VCaP (cell line): ENCODE results near the gene CCDC141.
A peak's percentile ranks its signal among the peaks of the same experiment; 100 is the strongest.

Source experiments
- H3K27ac ChIP-seq: fragments of 450-650 bp; 2 replicates; pipeline ENCODE4 v1.5.1; 2017
- TF ChIP-seq, protein P1 (sequence below): fragments of 450-650 bp; conservative IDR thresholded peaks from 2 replicates; pipeline ENCODE4 v1.5.1; 2017; ENCODE audit warnings: mild to moderate bottlenecking, moderate library complexity

CCDC141 gene

DNA sequence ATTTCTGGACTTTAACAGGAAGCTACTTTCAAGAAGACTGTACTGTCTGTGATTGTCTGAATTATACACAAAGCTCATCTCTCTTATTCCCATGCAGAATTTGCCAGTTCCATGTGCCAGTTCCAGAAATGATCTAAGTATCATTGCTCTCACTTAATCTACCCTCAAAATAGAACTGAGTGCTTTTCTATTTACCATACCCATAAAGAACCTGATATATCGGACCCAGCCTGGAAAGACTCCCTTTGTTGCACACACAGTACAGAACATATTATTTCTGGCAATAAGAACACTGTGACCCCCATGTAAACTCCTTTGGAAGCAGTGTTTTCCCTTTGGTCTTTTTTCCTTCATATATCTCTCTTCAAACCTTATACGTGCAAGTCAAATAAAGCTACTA lies 140.4 kb downstream of the CCDC141 start:
- H3K27ac ChIP-seq, result peak overlapping the region; percentile 79
- TF ChIP-seq, protein P1, sequence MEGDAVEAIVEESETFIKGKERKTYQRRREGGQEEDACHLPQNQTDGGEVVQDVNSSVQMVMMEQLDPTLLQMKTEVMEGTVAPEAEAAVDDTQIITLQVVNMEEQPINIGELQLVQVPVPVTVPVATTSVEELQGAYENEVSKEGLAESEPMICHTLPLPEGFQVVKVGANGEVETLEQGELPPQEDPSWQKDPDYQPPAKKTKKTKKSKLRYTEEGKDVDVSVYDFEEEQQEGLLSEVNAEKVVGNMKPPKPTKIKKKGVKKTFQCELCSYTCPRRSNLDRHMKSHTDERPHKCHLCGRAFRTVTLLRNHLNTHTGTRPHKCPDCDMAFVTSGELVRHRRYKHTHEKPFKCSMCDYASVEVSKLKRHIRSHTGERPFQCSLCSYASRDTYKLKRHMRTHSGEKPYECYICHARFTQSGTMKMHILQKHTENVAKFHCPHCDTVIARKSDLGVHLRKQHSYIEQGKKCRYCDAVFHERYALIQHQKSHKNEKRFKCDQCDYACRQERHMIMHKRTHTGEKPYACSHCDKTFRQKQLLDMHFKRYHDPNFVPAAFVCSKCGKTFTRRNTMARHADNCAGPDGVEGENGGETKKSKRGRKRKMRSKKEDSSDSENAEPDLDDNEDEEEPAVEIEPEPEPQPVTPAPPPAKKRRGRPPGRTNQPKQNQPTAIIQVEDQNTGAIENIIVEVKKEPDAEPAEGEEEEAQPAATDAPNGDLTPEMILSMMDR, result no peak

DNA sequence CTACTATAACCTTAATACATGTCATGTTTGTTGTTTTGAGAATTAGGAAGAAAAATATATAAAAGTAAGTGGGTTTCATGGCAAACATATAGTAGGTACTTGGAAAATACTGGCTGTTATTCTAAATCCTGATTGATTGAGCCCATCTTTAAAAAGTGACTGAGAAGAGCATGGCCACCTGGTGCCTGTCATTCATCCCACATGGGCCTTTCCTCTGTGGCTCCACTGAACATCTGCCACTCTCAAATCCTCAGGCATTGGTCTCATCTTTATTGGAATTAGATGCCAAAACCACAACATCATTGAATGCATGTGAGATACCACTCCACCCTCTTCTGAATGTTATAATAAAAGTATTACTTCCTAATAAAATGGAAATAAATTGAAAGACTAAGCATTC lies 141.1 kb downstream of the CCDC141 start:
- peak overlapping the region; percentile 79 for H3K27ac ChIP-seq
- TF ChIP-seq, protein P1, result no peak

GRCh38 chr2:178905261-178905660 lies 144.7 kb downstream of the CCDC141 start:
- TF ChIP-seq, protein P1, result no peak
- H3K27ac ChIP-seq, result peak overlapping the region; percentile 56

GRCh38 chr2:178899656-178900055 lies 150.3 kb downstream of the CCDC141 start:
- TF ChIP-seq, protein P1, result no peak
- H3K27ac ChIP-seq, result no peak overlapping the region

DNA sequence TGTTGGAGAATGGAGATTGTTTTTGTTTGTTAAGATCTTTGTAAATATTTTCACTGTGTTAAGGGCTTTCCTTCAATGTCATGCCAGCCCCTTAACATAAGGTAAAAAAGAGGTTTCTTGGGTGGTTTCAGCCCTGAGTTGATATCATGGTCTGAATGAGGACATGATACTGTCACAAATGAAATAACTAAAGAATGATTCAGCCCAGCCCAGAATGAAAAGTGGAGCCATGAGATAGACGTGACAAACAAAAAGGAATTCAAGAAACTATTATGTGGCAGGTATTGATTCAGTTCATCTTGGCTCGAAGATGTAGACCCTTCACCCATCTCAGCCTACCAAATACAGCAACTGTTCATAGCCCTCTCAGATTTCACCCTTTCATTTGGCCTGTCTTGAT lies 154.1 kb downstream of the CCDC141 start:
- TF ChIP-seq, protein P1, result no peak
- no peak overlapping the region for H3K27ac ChIP-seq

DNA sequence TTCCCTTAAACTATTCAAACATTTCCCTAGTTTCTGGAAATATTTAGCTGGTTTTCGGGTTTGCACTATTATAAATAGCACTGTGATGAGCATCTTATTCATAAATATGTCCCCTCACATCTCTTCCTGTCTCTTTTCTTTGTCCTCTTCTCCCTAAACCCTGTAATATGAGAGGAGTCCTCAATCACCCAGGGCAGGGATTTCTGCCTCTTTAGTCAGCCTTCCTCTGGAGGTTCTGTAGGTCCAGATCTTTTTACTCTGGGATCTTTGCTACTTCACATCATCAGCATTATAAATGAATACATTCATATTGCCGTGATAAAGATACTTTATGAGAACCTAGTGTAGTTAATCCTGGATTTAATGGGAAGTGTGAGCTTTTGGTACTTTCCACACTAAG lies 154.8 kb downstream of the CCDC141 start:
- TF ChIP-seq, protein P1, result no peak
- no peak overlapping the region for H3K27ac ChIP-seq

- TF ChIP-seq, protein P1, result no peak
These were observed 156.9 kb downstream of the CCDC141 start for GRCh38 chr2:178892751-178893625.

More at GRCh38 chr2:178892751-178893625, 156.9 kb downstream of the CCDC141 start:
- no peak overlapping the region for H3K27ac ChIP-seq
